Erythroblast (primary cell): ENCODE measurements around the gene ATXN7L1.

Experiments used
- GATA1 ChIP-seq: IDR thresholded peaks from 2 replicates; pipeline ENCODE4 v1.6.1; 2011; ENCODE audit warnings: low read depth, mild to moderate bottlenecking, control low read depth, low read length, moderate library complexity
- POLR2A ChIP-seq: IDR thresholded peaks from 2 replicates; pipeline ENCODE4 v1.6.1; 2011; ENCODE audit warnings: mild to moderate bottlenecking, low read length

- no peak for TF ChIP-seq POLR2A
- TF ChIP-seq GATA1 = no peak
Observed at GRCh38 chr7:105711726-105712402, 164.5 kb downstream of the ATXN7L1 start.
